ENCODE measurements around the gene COX8A. TPM values are rescaled to one million over a fixed set of nuclear protein-coding genes. Genes with fewer than 3 reads are reported as not detected.

The COX8A gene
- total and polyA plus RNA-seq, 5 experiments from 2014 or later: 94.9 to 428 (median 319) TPM

DNA sequence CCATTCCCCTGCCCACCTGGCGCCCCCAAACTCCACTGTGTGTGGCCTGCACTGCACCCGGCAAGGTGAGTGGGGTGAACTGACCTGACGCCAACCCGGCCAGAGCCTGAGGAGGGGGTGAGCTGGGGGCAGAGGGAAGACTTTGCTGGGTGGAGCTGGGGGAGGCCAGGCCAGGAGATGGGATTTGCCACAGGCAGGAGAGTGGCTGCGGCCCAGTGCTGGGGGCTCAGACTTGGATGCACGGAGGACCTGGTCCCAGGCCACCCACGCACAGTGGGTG lies 43.5 kb downstream of the COX8A start:
- no peak overlapping the region for H3K4me3 Mint-ChIP-seq
- no peak for DNase-seq
- no peaks in the 10 kb centered on the region for H3K4me1 Mint-ChIP-seq
- H3K36me3 Mint-ChIP-seq: no peaks in the 10 kb centered on the region
- no peak for ATAC-seq
- no peak overlapping the region for H3K27ac Mint-ChIP-seq
- no peaks in the 10 kb centered on the region for H3K9me3 Mint-ChIP-seq
- POLR2A ChIA-PET: no interaction called here
- H3K27me3 Mint-ChIP-seq: no peaks in the 10 kb centered on the region

DNA sequence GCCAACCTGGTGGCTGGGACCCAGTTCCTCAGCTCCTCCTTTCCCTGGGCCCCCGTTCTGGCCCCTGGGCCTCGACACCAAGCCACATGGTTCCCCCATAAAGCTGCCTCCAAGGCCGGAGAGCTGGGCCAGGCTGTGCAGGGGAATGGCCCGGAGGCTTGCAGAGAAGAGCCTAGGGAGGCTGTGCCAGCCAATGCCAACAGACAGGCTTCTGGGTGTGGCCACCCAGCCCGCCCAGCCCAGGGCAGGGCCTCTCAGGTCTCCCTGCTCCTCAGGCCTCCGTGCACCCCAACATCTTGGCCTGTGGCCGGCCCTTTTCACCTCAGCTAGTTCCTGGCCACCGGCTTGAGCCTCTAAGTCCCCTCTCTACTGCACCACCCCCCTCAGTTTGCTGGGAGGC lies 43.9 kb downstream of the COX8A start:
- H3K4me1 Mint-ChIP-seq: no peaks in the 10 kb centered on the region
- DNase-seq (no peak), ATAC-seq (no peak)
- no peaks in the 10 kb centered on the region for H3K27me3 Mint-ChIP-seq
- no peaks in the 10 kb centered on the region for H3K9me3 Mint-ChIP-seq
- H3K27ac Mint-ChIP-seq: no peak overlapping the region
- POLR2A ChIA-PET: no interaction called here
- H3K4me3 Mint-ChIP-seq: no peak overlapping the region
- no peaks in the 10 kb centered on the region for H3K36me3 Mint-ChIP-seq

DNA sequence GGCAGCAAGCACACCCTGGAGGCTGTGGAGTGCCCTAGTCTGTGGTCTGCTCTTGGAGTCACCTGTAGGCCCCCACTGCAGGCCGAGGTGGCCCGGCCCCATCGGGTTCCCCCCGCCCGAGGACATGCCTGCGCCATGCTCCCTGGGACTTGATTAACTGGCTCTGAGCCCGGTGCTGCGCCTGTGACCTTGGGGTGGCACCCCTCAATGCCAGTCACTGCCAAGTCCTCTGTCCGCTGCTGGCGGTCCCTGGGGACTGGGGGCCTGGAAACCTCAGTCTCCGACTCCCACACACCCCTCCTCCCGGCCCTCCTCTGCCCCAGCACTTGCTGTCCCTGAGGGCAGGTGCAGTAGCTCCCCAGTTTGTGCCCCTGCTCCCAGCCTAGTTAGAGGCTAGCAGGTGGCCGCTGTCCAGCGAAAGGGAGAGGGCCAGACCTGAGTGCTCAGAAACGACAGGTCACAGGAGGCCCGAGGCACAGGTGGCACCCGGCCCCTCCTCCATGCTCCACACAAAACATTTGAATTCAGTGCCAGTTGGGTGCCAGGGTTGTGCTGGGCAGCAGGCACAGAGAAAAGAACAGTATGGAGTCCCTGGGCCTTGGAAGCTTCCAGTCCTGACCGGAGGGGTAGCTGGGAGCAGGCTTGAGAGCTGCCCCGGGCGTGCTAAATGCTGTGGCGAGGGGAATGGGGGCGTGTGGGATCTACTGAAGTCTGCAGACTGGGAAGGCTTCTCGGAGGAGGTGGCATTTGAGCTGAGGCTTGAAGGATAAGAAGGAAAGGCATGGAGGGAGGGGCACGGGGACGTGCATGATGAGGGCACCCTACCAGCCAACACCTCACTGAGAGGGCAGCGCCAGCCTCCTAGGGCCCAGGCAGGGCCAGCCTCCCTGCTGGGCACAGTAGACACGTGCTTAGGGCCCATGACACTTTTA lies 45.0 kb downstream of the COX8A start:
- POLR2A ChIA-PET: no interaction called here
- H3K4me3 Mint-ChIP-seq: no peak overlapping the region
- no peaks in the 10 kb centered on the region for H3K4me1 Mint-ChIP-seq
- H3K27me3 Mint-ChIP-seq: no peaks in the 10 kb centered on the region
- no peaks in the 10 kb centered on the region for H3K9me3 Mint-ChIP-seq
- DNase-seq (no peak), ATAC-seq (no peak)
- H3K27ac Mint-ChIP-seq: peak overlapping the region in 1 of 10 donors; percentile 41
- H3K36me3 Mint-ChIP-seq: no peaks in the 10 kb centered on the region

DNA sequence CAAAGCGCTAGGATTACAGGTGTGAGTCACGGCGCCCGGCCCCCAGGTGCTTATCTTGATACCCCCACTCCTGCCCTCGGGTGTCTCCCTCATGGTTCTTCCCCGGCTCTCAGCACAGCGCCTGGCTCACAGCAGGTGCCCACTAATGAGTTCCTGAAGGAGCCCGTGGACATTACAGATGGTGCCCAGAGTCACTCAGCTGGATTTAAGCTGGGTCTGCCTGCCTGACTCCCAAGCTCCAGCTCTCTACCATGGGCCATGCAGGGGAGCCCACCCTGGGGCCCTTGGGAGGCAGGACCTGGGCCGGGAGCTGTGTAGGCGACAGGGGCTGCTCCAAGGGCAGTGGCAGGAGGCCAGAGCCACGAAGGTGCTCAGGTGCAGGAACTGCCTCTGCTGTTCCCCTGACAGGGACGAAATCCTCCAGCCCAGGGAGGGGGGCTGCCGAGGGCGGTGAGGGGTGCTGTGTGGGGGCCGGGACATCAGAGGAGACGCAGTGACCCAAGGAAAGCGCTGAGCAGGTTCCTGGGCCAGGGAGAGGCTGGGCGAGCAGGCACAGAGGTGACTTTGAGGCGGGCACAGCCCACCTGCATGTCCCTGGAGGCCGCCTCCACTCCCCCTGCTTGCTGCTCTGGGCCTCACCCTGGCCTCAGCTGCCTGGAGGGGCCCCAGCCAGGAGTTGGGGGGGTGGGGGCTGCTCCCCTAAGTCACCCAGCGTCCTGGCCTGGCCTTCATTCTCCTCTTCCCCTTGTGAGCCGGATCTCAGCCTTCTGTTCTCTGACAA lies 46.7 kb downstream of the COX8A start:
- ATAC-seq (no peak), DNase-seq (no peak)
- no peak overlapping the region for H3K4me3 Mint-ChIP-seq
- H3K27me3 Mint-ChIP-seq: no peaks in the 10 kb centered on the region
- no peaks in the 10 kb centered on the region for H3K36me3 Mint-ChIP-seq
- H3K4me1 Mint-ChIP-seq: no peaks in the 10 kb centered on the region
- POLR2A ChIA-PET: no interaction called here
- no peaks in the 10 kb centered on the region for H3K9me3 Mint-ChIP-seq
- H3K27ac Mint-ChIP-seq: no peak overlapping the region

- no peaks in the 10 kb centered on the region for H3K4me1 Mint-ChIP-seq
- ATAC-seq (no peak), DNase-seq (no peak)
- peaks cover 0 to 2% (median 0%) of the 10 kb centered on the region in 5 donors for H3K27me3 Mint-ChIP-seq
- no peaks in the 10 kb centered on the region for H3K9me3 Mint-ChIP-seq
- H3K36me3 Mint-ChIP-seq: no peaks in the 10 kb centered on the region
- H3K4me3 Mint-ChIP-seq: no peak overlapping the region
- H3K27ac Mint-ChIP-seq: no peak overlapping the region
- POLR2A ChIA-PET: no interaction called here
Measured at GRCh38 chr11:64021757-64022093, 47.3 kb downstream of the COX8A start.

DNA sequence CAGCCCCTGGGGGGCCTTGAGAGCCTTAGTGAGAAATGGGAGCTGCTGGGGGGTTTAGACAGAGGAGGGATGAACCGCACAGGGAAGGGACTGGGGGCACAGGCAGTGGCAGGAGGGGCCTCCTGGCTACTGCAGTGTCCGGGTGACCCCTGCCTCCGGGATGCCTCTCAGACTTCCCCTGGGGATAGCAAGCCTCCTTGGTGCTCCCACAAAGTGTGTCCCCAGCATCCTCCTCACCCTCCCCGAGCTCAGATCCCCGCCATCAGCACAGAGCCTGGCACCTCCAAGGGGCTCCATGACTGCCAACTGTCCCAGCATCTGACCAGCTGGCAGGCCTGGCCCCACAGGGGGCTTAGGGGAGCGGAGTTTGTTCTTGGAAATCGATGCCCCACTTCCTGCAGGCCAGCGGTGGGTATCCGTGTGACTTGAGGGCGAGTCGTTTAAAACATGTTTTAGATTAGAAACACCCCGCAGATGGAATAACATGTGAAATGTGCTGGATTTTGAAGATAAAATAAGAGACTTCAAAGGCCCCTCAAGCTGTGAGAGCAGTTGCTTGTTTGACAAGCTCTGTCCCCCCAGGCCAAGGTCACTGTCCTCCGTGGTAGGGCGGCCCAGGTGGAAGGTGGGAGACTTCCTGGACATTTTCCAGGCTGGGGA lies 47.8 kb downstream of the COX8A start:
- peaks cover 0 to 4% (median 0%) of the 10 kb centered on the region in 4 donors for H3K4me1 Mint-ChIP-seq
- ATAC-seq: no peak
- no peaks in the 10 kb centered on the region for H3K9me3 Mint-ChIP-seq
- peaks cover 0 to 8% (median 2%) of the 10 kb centered on the region in 5 donors for H3K27me3 Mint-ChIP-seq
- H3K27ac Mint-ChIP-seq: no peak overlapping the region
- H3K4me3 Mint-ChIP-seq: no peak overlapping the region
- no peaks in the 10 kb centered on the region for H3K36me3 Mint-ChIP-seq
- no peak for DNase-seq
- POLR2A ChIA-PET: no interaction called here

DNA sequence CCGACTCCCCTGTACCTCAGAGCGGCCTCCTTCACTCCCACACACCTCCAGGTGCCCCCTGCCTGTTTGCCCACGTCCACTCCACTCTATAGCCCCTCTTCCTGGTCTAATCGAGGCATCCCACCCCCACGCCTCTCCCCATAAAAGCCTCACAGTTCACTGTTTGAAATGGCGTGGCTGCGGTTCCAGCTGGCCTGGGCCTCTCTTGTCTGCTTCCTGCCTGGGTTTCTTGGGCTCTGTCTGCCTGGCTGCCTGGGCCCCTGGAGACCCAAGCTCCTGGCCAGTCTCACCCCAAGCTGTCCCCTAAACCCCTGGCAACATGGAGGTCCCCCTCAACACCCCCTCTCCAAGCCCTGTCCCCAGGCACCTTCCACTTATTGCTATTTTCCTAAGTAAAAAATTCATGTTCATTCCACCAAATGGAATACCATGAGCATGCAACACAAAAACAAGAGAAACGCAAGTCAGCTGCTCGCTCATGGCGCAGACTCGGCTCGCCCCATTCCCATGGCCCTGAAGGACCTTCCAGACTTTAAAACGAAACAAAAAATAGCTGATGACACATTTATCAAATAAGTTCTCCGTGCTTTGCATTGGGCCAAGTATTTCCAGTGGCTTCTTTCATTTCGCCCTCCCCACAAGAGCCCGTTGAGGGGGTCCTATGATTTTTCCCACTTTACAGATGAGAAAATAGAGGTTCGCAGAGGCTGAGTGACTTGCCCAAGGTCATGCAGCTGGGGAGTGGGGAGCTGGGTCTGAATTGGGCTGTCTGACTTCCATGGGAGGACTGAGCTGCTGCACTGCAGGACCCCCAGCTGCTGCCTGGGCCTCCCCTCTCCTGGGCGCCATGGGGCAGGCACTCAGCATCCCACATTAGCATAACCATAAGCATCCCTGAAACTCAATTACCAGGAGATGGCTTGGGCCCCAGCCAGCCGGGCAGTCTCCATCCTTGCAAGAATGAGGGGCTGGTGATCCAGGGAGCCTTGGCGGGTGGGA lies 49.6 kb downstream of the COX8A start:
- H3K36me3 Mint-ChIP-seq: no peaks in the 10 kb centered on the region

DNA sequence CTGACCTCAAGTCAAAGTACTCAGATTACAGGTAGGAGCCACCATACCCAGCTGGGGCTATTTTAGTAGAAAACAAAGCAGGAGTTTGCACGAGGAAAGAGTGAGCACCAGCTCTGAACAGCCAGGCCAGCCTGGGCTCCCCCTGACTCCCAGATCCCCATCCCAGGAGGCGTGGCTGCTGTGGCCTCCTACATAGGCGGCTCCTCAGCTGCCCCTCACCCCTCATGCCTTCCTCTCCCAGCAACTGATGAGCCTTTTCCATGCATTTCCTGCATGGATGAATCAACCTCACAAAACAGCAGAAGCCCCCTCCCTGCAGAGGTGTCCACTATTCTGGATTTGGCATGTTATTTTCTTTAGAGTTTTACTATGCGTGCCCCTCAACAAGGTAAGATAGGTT lies 50.8 kb downstream of the COX8A start:
- no peak overlapping the region for H3K27ac Mint-ChIP-seq
- no peak overlapping the region for H3K4me3 Mint-ChIP-seq
- H3K36me3 Mint-ChIP-seq: no peaks in the 10 kb centered on the region
- POLR2A ChIA-PET: interaction anchor here (0.6 to 0.7 kb wide), 2 partner anchors 23 to 395 kb away, joined by 3 read pairs; no protein-coding TSS in a partner anchor
- peaks cover 4 to 12% (median 10%) of the 10 kb centered on the region in 5 donors for H3K27me3 Mint-ChIP-seq
- H3K9me3 Mint-ChIP-seq: no peaks in the 10 kb centered on the region
- H3K4me1 Mint-ChIP-seq: peaks cover 0 to 4% (median 2%) of the 10 kb centered on the region in 4 donors
- no peak for ATAC-seq
- DNase-seq: no peak

More for the DNA sequence above, 49.6 kb downstream of the COX8A start:
- H3K27ac Mint-ChIP-seq: peak overlapping the region in 1 of 10 donors; percentile 52
- no peak for DNase-seq
- peaks cover 4 to 10% (median 6%) of the 10 kb centered on the region in 5 donors for H3K27me3 Mint-ChIP-seq
- H3K4me3 Mint-ChIP-seq: no peak overlapping the region
- H3K9me3 Mint-ChIP-seq: no peaks in the 10 kb centered on the region
- peaks cover 0 to 4% (median 2%) of the 10 kb centered on the region in 4 donors for H3K4me1 Mint-ChIP-seq
- POLR2A ChIA-PET: no interaction called here
- no peak for ATAC-seq

Other genes with a start within 250 kb of the COX8A start
- gene ZFTA, start 205.8 kb upstream of the COX8A start, total RNA-seq: 1 to 10 TPM; 7.2 to 7.4 TPM
- gene ZFTA, start 205.8 kb upstream of the COX8A start, polyA plus RNA-seq: under 1 TPM; 0.09 to 0.56 (median 0.34) TPM
- gene SPINDOC, start 161.2 kb upstream of the COX8A start, total RNA-seq: 10 to 100 TPM; 11.0 to 13.0 TPM
- gene SPINDOC, start 161.2 kb upstream of the COX8A start, polyA plus RNA-seq: under 1 TPM; 0.47 to 0.66 (median 0.49) TPM
- 10 to 100 TPM; 64.8 to 74.5 TPM for gene MARK2, start 135.5 kb upstream of the COX8A start, total RNA-seq
- 10 to 100 TPM; 37.0 to 57.0 (median 40.3) TPM for gene MARK2, start 135.5 kb upstream of the COX8A start, polyA plus RNA-seq
- gene RCOR2, start 57.5 kb upstream of the COX8A start, total RNA-seq: not detected
- gene RCOR2, start 57.5 kb upstream of the COX8A start, polyA plus RNA-seq: under 1 TPM in 1 of 3 donors, not detected in 2; 0.14 TPM
- 10 to 100 TPM; 24.2 to 28.0 TPM for gene NAA40, start 35.6 kb upstream of the COX8A start, total RNA-seq
- gene NAA40, start 35.6 kb upstream of the COX8A start, polyA plus RNA-seq: 10 to 100 TPM in 2 of 3 donors, 1 to 10 TPM in 1; 6.2 to 14.6 (median 11.7) TPM
- 10 to 100 TPM; 69.6 to 75.8 TPM for gene OTUB1, start 11.8 kb downstream of the COX8A start, total RNA-seq
- gene OTUB1, start 11.8 kb downstream of the COX8A start, polyA plus RNA-seq: 100 to 1,000 TPM; 109 to 121 (median 115) TPM
- not detected for gene FLRT1, start 61.3 kb downstream of the COX8A start, total RNA-seq
- gene FLRT1, start 61.3 kb downstream of the COX8A start, polyA plus RNA-seq: not detected
- gene MACROD1, start 191.5 kb downstream of the COX8A start, total RNA-seq: 10 to 100 TPM; 10.8 to 14.4 TPM
- 10 to 100 TPM in 2 of 3 donors, 1 to 10 TPM in 1; 7.3 to 14.4 (median 10.7) TPM for gene MACROD1, start 191.5 kb downstream of the COX8A start, polyA plus RNA-seq
- gene STIP1, start 211.6 kb downstream of the COX8A start, total RNA-seq: 100 to 1,000 TPM; 110 to 114 TPM
- 100 to 1,000 TPM in 1 of 3 donors, 10 to 100 TPM in 2; 59.4 to 132 (median 66.2) TPM for gene STIP1, start 211.6 kb downstream of the COX8A start, polyA plus RNA-seq
- 100 to 1,000 TPM; 104 to 108 TPM for gene FERMT3, start 232.1 kb downstream of the COX8A start, total RNA-seq
- gene FERMT3, start 232.1 kb downstream of the COX8A start, polyA plus RNA-seq: 100 to 1,000 TPM; 125 to 149 (median 129) TPM